Left ventricle myocardium inferior (tissue), 1 donor: ENCODE results near the gene ATP5MK. TPM values are rescaled to one million over a fixed set of nuclear protein-coding genes. Genes with fewer than 3 reads are reported as not detected.
"Not testable (repeated sequence)": the region's sequence is repeated elsewhere in the genome, so short reads cannot be mapped to it uniquely, and the experiment has no call there.

ENCODE experiments used
- DNase-seq: peaks from one replicate; pipeline ENCODE4 v3.0.0-alpha.2; 2020
- H3K27ac ChIP-seq: fragments of 200-600 bp; replicated peaks from 2 replicates; pipeline ENCODE4 v1.8.0; 2021
- H3K27me3 ChIP-seq: fragments of 200-600 bp; 2 replicates; pipeline ENCODE4 v1.8.0; 2021; ENCODE audit warnings: low read depth
- H3K36me3 ChIP-seq: fragments of 200-600 bp; 2 replicates; pipeline ENCODE4 v1.8.0; 2021
- H3K4me1 ChIP-seq: fragments of 200-600 bp; 2 replicates; pipeline ENCODE4 v1.8.0; 2021
- H3K4me3 ChIP-seq: fragments of 200-600 bp; 2 replicates; pipeline ENCODE4 v1.8.0; 2021; ENCODE audit warnings: mild to moderate bottlenecking, moderate library complexity
- H3K9me3 ChIP-seq: fragments of 200-600 bp; replicated peaks from 2 replicates; pipeline ENCODE4 v1.8.0; 2021
- intact Hi-C: fragments of 100-400 bp; cut with micrococcal nuclease; formaldehyde crosslinking; loops from one replicate; pipeline ENCODE4 v1.11.0; 2022
- total RNA-seq: library from RNA; stranded (reverse); fragmentation: NEBNext Ultra II Directional; extraction: Animal tissue kit (Norgen Biotek cat#: 25700); gene quantifications from one replicate; pipeline ENCODE4 v1.2.1, GENCODE V29; 2021
- TF ChIP-seq, protein P1 (sequence below): fragments of 200-600 bp; IDR thresholded peaks from 2 replicates; pipeline ENCODE4 v1.8.0; 2021; ENCODE audit warnings: antibody characterized with exemption, mild to moderate bottlenecking, borderline replicate concordance
- donor health status: DM: no; HTN: yes; CAD: no; lungs with severe emphysema.

The ATP5MK gene
- total RNA-seq, 1 donor from 2014 or later: 1,231 TPM

DNA sequence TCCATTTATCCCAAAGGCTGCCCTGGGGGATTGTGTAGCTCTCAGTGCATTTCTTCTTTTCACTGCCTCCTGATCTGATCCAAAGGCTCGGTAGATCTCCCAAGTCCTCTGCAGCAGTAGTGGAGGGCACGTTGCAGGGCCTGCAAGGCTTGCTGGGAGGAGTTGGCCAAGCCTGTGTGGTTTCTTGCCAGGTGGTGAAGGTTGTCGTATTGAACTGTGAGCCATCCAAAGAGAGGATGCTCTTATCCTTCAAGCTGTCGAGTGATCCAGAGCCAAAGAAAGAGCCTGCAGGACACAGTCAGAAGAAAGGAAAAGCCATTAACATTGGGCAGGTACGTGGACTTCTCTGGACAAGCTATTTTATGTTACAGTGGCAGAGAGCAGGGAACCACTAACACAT is 21.3 kb upstream of the ATP5MK start:
- no peaks in the 10 kb centered on the region for H3K27me3 ChIP-seq
- H3K9me3 ChIP-seq: no peaks in the 10 kb centered on the region
- H3K4me1 ChIP-seq: no peaks in the 10 kb centered on the region
- peaks cover 93% of the 10 kb centered on the region for H3K36me3 ChIP-seq
- TF ChIP-seq, protein P1, sequence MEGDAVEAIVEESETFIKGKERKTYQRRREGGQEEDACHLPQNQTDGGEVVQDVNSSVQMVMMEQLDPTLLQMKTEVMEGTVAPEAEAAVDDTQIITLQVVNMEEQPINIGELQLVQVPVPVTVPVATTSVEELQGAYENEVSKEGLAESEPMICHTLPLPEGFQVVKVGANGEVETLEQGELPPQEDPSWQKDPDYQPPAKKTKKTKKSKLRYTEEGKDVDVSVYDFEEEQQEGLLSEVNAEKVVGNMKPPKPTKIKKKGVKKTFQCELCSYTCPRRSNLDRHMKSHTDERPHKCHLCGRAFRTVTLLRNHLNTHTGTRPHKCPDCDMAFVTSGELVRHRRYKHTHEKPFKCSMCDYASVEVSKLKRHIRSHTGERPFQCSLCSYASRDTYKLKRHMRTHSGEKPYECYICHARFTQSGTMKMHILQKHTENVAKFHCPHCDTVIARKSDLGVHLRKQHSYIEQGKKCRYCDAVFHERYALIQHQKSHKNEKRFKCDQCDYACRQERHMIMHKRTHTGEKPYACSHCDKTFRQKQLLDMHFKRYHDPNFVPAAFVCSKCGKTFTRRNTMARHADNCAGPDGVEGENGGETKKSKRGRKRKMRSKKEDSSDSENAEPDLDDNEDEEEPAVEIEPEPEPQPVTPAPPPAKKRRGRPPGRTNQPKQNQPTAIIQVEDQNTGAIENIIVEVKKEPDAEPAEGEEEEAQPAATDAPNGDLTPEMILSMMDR: no peak
- intact Hi-C loops: loop anchor here (2.0 kb wide), 1 partner anchor 67 kb away; no protein-coding TSS in a partner anchor
- no peak overlapping the region for H3K27ac ChIP-seq
- DNase-seq: no peak
- no peak overlapping the region for H3K4me3 ChIP-seq

DNA sequence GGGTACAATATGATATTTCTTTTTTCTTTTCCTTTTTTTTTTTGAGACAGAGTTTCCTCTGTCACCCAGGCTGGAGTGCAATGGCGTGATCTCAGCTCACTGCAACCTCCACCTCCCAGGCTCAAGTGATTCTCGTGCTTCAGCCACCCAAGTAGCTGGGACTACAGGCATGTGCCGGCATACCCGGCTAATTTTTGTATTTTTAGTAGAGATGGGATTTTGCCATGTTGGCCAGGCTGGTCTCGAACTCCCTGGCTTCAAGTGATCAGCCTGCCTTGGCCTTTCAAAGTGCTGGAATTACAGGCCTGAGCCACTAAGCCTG is 20.8 kb upstream of the ATP5MK start:
- intact Hi-C loops: loop anchor here (2.0 kb wide), 1 partner anchor 68 kb away; no protein-coding TSS in a partner anchor
- H3K36me3 ChIP-seq: peaks cover 93% of the 10 kb centered on the region
- H3K27me3 ChIP-seq, H3K9me3 ChIP-seq, H3K4me1 ChIP-seq, H3K4me3 ChIP-seq, H3K27ac ChIP-seq, DNase-seq: not testable (repeated sequence)

DNA sequence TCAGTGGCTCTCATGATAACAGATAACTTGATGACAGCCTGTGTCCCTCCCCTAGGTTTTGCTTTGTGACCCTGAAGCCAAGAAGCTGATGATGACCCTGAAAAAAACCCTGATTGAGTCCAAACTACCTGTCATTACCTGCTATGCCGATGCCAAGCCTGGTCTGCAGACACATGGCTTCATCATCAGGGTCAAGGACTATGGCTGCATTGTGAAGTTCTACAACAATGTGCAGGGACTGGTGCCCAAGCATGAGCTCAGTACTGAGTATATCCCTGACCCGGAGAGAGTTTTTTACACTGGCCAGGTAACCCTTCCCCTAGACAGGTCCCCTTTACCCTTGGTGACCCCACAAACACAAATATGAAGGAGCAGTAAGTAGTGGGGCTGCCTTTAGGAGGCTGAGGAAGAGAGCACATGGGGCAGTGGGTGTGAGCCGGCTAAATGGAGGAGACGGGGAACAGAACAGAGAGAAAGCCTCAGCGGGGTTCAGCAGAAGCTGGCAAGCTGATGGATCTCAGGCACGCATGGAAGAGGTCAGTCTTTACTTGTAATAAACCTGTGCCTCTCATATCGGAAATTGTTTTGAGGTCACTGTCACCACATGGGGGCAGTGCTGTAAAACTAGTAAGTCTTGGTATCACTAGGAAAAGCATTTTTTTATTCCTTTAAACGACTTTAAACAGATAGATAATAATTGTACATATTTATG is 20.3 kb upstream of the ATP5MK start:
- intact Hi-C loops: loop anchor here (2.0 kb wide), 1 partner anchor 68 kb away; no protein-coding TSS in a partner anchor
- H3K27ac ChIP-seq: no peak overlapping the region
- no peaks in the 10 kb centered on the region for H3K4me1 ChIP-seq
- no peaks in the 10 kb centered on the region for H3K9me3 ChIP-seq
- TF ChIP-seq, protein P1: peak; percentile 81
- no peaks in the 10 kb centered on the region for H3K27me3 ChIP-seq
- peak; percentile 22 for DNase-seq
- peaks cover 96% of the 10 kb centered on the region for H3K36me3 ChIP-seq
- no peak overlapping the region for H3K4me3 ChIP-seq

DNA sequence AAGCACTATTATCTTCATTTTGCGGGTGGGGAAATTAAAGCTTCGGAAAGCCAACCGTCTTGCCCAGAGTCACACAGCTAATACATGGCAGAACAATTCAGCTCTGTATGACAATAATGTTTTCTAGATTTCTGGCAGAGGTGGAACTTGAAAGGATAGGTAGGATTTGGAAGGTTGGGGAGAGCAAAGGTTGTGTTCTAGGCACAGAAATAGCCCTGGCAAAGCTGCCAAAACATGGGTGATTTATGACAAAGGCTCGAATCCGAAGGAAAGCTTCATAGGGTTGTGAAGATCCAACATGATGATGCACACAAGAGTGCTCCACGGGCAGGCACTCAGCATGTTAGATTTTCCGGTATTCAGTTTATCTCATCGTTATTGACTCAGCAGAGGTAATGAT is 19.3 kb upstream of the ATP5MK start:
- no peak overlapping the region for H3K27ac ChIP-seq
- H3K9me3 ChIP-seq: no peaks in the 10 kb centered on the region
- H3K4me3 ChIP-seq: no peak overlapping the region
- TF ChIP-seq, protein P1: no peak
- no peaks in the 10 kb centered on the region for H3K27me3 ChIP-seq
- H3K4me1 ChIP-seq: no peaks in the 10 kb centered on the region
- DNase-seq: no peak
- H3K36me3 ChIP-seq: peaks cover 97% of the 10 kb centered on the region
- intact Hi-C loops: no loop called here

DNA sequence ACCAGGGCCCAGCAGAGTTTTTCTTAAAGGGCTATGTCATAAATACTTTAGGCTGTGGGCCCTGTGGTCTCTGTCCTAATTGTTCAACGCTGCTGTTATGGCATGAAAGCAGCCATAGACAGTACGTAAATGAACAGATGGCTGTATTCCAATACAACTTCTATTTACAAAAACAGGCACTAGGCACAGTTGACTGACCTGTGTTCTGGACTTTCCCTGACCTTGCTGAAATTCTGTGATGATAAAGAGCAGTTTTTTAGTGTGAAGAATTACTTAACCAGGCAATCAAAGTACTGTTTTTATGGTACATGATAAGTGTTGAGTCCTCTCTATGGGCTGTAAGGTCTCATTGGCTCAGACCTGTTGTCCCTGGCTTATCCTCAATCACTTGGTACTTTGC is 17.3 kb upstream of the ATP5MK start:
- Histone ChIP-seq H3K27me3 (no peaks in the 10 kb centered on the region), H3K4me1 (no peaks in the 10 kb centered on the region), H3K9me3 (no peaks in the 10 kb centered on the region), H3K27ac (no peak overlapping the region), H3K36me3 (peaks cover 96% of the 10 kb centered on the region), H3K4me3 (no peak overlapping the region)
- DNase-seq: no peak
- TF ChIP-seq, protein P1: no peak
- intact Hi-C loops: no loop called here

DNA sequence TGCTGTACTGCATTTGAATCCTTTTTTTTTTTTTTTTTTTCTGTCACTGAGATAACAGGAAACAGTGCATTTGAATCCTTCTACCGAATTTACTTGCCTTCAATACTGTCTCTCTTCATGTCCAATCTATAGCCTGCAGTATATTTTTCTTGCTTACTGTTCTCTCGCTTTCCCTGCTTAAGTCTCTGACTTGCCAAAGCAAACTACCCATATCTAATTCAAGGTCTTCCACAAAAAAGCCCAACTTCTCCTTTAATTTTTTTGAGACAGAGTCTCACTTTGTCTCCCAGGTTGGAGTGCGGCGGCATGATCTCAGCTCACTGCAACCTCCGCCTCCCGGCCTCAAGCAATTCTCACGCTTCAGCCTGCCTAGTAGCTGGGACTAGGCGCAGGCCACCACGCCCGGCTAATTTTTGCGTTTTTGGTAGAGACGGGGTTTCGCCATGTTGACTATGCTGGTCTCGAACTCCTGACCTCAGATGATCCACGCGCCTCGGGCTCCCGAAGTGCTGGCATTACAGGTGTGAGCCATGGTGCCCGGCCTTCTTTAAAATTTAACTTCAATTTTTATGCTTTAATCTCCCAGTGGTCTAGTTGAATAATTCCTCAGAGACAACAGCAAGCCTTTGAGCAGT is 1.0 kb upstream of the ATP5MK start:
- H3K27me3 ChIP-seq: no peaks in the 10 kb centered on the region
- H3K4me3 ChIP-seq: peak overlapping the region; percentile 88
- TF ChIP-seq, protein P1: no peak
- H3K4me1 ChIP-seq: peaks cover 56% of the 10 kb centered on the region
- peaks cover 53% of the 10 kb centered on the region for H3K36me3 ChIP-seq
- DNase-seq: no peak
- peak overlapping the region; percentile 95 for H3K27ac ChIP-seq
- intact Hi-C loops: no loop called here
- H3K9me3 ChIP-seq: no peaks in the 10 kb centered on the region
